Kidney tubule cell (primary cell): ENCODE results near the gene DIABLO.
A peak's percentile ranks its signal among the peaks of the same experiment; 100 is the strongest.
"Not testable (repeated sequence)": the region's sequence is repeated elsewhere in the genome, so short reads cannot be mapped to it uniquely, and the experiment has no call there.

Source experiments
- DNase-seq: peaks from one replicate; pipeline ENCODE4 v3.0.0-alpha.2; 2018; ENCODE audit warnings: low spot score

DIABLO gene

GRCh38 chr12:122208073-122208820 lies 17.6 kb downstream of the DIABLO start:
- no peak for DNase-seq

- DNase-seq = no peak
These were observed 18.5 kb downstream of the DIABLO start for GRCh38 chr12:122207391-122207790.

- DNase-seq = no peak
These were observed 18.9 kb downstream of the DIABLO start for GRCh38 chr12:122206976-122207375.

- DNase-seq = no peak
These were observed 19.6 kb downstream of the DIABLO start for GRCh38 chr12:122206111-122206881.

- DNase-seq = no peak
These were observed 20.6 kb downstream of the DIABLO start for GRCh38 chr12:122205053-122205925.

- DNase-seq = no peak
These were observed 21.4 kb downstream of the DIABLO start for GRCh38 chr12:122204167-122205052.

- DNase-seq = peak; percentile 76
These were observed 22.3 kb downstream of the DIABLO start, which contains the start of gene B3GNT4 for GRCh38 chr12:122203301-122204166. TSS of gene B3GNT4 (plus strand) at chr12:122203709. CDS start at chr12:122204619, 910 bp downstream.

GRCh38 chr12:122202811-122203210 lies 23.0 kb downstream of the DIABLO start:
- not testable (repeated sequence) for DNase-seq

- no peak for DNase-seq
These were observed 23.8 kb downstream of the DIABLO start for GRCh38 chr12:122202017-122202416.

- no peak for DNase-seq
These were observed 24.5 kb downstream of the DIABLO start for GRCh38 chr12:122201381-122201780.

GRCh38 chr12:122200541-122201175 lies 25.2 kb downstream of the DIABLO start:
- no peak for DNase-seq

- no peak for DNase-seq
These were observed 26.1 kb downstream of the DIABLO start for GRCh38 chr12:122199484-122200355.

GRCh38 chr12:122197612-122197966 lies 28.3 kb downstream of the DIABLO start:
- no peak for DNase-seq

- DNase-seq = no peak
These were observed 30.4 kb downstream of the DIABLO start for GRCh38 chr12:122195405-122195804.

GRCh38 chr12:122194804-122195203 lies 31.0 kb downstream of the DIABLO start:
- no peak for DNase-seq

- DNase-seq = no peak
These were observed 33.4 kb downstream of the DIABLO start for GRCh38 chr12:122192441-122192840.

GRCh38 chr12:122190842-122191668 lies 34.8 kb downstream of the DIABLO start:
- DNase-seq = peak; percentile 72
